ENCODE data around the gene DLGAP1. TPM values are rescaled to one million over a fixed set of nuclear protein-coding genes. Genes with fewer than 3 reads are reported as not detected.

Gene DLGAP1
- total and polyA plus RNA-seq, 2 experiments from 2014 or later, result 17.0 to 48.5 TPM

GRCh38 chr18:3631887-3632286 is 823.2 kb downstream of the DLGAP1 start:
- Histone ChIP-seq H3K4me2 (no peak overlapping the region), H3K9me2 (ENCODE audit: insufficient read depth) (peaks cover 4% of the 10 kb centered on the region; the same call in 1 of the 2 replicates), H3K27ac (ENCODE audit: low read depth) (no peak overlapping the region), H3K4me3 (no peak overlapping the region), H3K79me2 (replicated peaks; ENCODE audit: insufficient read depth) (no peaks in the 10 kb centered on the region), H3K4me1 (ENCODE audit: insufficient read depth) (no peaks in the 10 kb centered on the region), H4K20me1 (replicated peaks; ENCODE audit: insufficient read depth) (no peaks in the 10 kb centered on the region), H3K36me3 (ENCODE audit: insufficient read depth) (no peaks in the 10 kb centered on the region), H3K27me3 (ENCODE audit: insufficient read depth) (no peaks in the 10 kb centered on the region), H3F3A (replicated peaks; ENCODE audit: low read depth) (no peaks in the 10 kb centered on the region), H2AFZ (no peak overlapping the region)
- H3K36me3 Mint-ChIP-seq (ENCODE audit: low read depth), result no peaks in the 10 kb centered on the region
- no peaks in the 10 kb centered on the region for H3K4me1 Mint-ChIP-seq
- no peak overlapping the region for H3K27ac Mint-ChIP-seq
- TF ChIP-seq REST (IDR thresholded peaks at IDR 0.05; ENCODE audit: unreplicated experiment), result no peak
- TF ChIP-seq STAT1 (IDR thresholded peaks at IDR 0.05; ENCODE audit: unreplicated experiment), result no peak
- TF ChIP-seq POLR2AphosphoS5 (IDR thresholded peaks at IDR 0.05; ENCODE audit: low read depth), result no peak
- TF ChIP-seq ZNF331 (CRISPR knock-in tag; IDR thresholded peaks at IDR 0.05; ENCODE audit: low read depth), result no peak
- TF ChIP-seq, protein P1, sequence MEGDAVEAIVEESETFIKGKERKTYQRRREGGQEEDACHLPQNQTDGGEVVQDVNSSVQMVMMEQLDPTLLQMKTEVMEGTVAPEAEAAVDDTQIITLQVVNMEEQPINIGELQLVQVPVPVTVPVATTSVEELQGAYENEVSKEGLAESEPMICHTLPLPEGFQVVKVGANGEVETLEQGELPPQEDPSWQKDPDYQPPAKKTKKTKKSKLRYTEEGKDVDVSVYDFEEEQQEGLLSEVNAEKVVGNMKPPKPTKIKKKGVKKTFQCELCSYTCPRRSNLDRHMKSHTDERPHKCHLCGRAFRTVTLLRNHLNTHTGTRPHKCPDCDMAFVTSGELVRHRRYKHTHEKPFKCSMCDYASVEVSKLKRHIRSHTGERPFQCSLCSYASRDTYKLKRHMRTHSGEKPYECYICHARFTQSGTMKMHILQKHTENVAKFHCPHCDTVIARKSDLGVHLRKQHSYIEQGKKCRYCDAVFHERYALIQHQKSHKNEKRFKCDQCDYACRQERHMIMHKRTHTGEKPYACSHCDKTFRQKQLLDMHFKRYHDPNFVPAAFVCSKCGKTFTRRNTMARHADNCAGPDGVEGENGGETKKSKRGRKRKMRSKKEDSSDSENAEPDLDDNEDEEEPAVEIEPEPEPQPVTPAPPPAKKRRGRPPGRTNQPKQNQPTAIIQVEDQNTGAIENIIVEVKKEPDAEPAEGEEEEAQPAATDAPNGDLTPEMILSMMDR (conservative IDR thresholded peaks at IDR 0.05; ENCODE audit: low read depth in 2 of 2), result no peak
- TF ChIP-seq NANOG (IDR thresholded peaks at IDR 0.05; ENCODE audit: borderline replicate concordance), result no peak
- TF ChIP-seq, protein P2, sequence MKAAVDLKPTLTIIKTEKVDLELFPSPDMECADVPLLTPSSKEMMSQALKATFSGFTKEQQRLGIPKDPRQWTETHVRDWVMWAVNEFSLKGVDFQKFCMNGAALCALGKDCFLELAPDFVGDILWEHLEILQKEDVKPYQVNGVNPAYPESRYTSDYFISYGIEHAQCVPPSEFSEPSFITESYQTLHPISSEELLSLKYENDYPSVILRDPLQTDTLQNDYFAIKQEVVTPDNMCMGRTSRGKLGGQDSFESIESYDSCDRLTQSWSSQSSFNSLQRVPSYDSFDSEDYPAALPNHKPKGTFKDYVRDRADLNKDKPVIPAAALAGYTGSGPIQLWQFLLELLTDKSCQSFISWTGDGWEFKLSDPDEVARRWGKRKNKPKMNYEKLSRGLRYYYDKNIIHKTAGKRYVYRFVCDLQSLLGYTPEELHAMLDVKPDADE (IDR thresholded peaks at IDR 0.05), result no peak
- no peak for TF ChIP-seq ZNF462 (CRISPR knock-in tag; IDR thresholded peaks at IDR 0.05)
- no peak for TF ChIP-seq EZH2phosphoT487 (IDR thresholded peaks at IDR 0.05; ENCODE audit: unreplicated experiment)
- no peak for TF ChIP-seq JUNB (IDR thresholded peaks at IDR 0.05; ENCODE audit: unreplicated experiment)
- no peak for TF ChIP-seq ZNF114 (CRISPR knock-in tag; IDR thresholded peaks at IDR 0.05)
- no peak for TF ChIP-seq CREB1 (CRISPR knock-in tag; IDR thresholded peaks at IDR 0.05; ENCODE audit: low read depth)
- no peak for TF ChIP-seq EZH2 (IDR thresholded peaks at IDR 0.05; ENCODE audit: low read depth, unreplicated experiment)
- H3K9me3 Mint-ChIP-seq, result no peaks in the 10 kb centered on the region
- DNase-seq (ENCODE audit: low spot score), result no peak
- no peak overlapping the region for H3K4me3 Mint-ChIP-seq
- ATAC-seq, result no peak
- H3K27me3 Mint-ChIP-seq (ENCODE audit: insufficient read depth, low read depth, poor library complexity), result peaks cover 10% of the 10 kb centered on the region

Measured in GM23338 (cell line).